ENCODE measurements around the gene FOXD2.

Gene FOXD2

DNA sequence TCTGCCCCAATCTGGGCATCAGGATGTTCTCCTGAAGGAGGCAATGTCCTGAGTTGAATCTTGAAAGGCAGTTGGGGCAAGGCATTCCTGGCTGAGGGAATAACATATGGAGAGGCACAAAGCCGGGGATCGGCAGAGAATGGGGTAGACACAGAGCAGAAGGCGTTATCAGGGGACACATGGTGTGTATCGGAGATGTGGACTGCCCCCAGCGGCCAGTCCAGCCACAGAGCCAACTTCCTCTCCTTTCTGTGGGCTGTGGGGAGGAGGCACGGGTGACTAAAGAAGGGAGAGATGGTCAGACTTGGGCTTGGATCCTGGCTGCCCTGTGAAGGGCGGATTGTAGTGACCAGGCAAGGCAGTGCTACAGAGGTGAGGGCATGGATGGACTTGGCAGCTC lies 32.1 kb downstream of the FOXD2 start:
- Histone ChIP-seq H3K27ac (ENCODE audit: poor library complexity, severe bottlenecking) (no peak overlapping the region), H3K9me3 (ENCODE audit: severe bottlenecking) (no peaks in the 10 kb centered on the region), H3K27me3 (ENCODE audit: insufficient read depth, poor library complexity, severe bottlenecking) (no peaks in the 10 kb centered on the region), H3K36me3 (ENCODE audit: low read depth) (no peaks in the 10 kb centered on the region), H3K4me1 (ENCODE audit: insufficient read depth, poor library complexity, severe bottlenecking) (no peaks in the 10 kb centered on the region), H3K4me3 (ENCODE audit: severe bottlenecking) (no peak overlapping the region)
- TF ChIP-seq, protein P1, sequence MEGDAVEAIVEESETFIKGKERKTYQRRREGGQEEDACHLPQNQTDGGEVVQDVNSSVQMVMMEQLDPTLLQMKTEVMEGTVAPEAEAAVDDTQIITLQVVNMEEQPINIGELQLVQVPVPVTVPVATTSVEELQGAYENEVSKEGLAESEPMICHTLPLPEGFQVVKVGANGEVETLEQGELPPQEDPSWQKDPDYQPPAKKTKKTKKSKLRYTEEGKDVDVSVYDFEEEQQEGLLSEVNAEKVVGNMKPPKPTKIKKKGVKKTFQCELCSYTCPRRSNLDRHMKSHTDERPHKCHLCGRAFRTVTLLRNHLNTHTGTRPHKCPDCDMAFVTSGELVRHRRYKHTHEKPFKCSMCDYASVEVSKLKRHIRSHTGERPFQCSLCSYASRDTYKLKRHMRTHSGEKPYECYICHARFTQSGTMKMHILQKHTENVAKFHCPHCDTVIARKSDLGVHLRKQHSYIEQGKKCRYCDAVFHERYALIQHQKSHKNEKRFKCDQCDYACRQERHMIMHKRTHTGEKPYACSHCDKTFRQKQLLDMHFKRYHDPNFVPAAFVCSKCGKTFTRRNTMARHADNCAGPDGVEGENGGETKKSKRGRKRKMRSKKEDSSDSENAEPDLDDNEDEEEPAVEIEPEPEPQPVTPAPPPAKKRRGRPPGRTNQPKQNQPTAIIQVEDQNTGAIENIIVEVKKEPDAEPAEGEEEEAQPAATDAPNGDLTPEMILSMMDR (IDR thresholded peaks at IDR 0.05; ENCODE audit: poor library complexity, severe bottlenecking), result no peak
- no peak for DNase-seq (ENCODE audit: low spot score)
- no peak for ATAC-seq (ENCODE audit: low read depth)

DNA sequence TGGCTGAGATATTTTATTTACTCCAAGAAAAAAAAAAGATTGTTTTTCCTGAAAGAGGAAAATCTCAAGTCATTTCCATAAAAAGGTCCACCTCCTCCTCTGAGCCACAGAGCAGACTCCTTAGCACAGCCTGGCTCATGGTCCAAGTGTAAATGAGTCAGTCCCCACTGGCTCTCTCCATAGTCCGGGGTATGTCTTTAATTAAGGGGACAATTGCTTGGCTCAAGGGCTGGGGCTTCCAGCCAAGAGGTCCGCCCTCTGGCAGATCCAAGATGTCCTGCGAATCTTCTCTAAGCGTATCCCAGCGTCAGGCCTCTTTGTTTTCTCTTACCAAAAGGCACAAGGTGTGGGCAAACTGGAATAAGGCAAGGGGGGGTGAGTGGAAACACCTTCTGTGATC lies 33.3 kb downstream of the FOXD2 start:
- Histone ChIP-seq H3K27ac (ENCODE audit: poor library complexity, severe bottlenecking) (no peak overlapping the region), H3K9me3 (ENCODE audit: severe bottlenecking) (no peaks in the 10 kb centered on the region), H3K4me3 (ENCODE audit: severe bottlenecking) (no peak overlapping the region), H3K27me3 (ENCODE audit: insufficient read depth, poor library complexity, severe bottlenecking) (no peaks in the 10 kb centered on the region), H3K4me1 (ENCODE audit: insufficient read depth, poor library complexity, severe bottlenecking) (no peaks in the 10 kb centered on the region), H3K36me3 (ENCODE audit: low read depth) (no peaks in the 10 kb centered on the region)
- TF ChIP-seq, protein P1 (IDR thresholded peaks at IDR 0.05; ENCODE audit: poor library complexity, severe bottlenecking), result no peak
- no peak for ATAC-seq (ENCODE audit: low read depth)
- no peak for DNase-seq (ENCODE audit: low spot score)

DNA sequence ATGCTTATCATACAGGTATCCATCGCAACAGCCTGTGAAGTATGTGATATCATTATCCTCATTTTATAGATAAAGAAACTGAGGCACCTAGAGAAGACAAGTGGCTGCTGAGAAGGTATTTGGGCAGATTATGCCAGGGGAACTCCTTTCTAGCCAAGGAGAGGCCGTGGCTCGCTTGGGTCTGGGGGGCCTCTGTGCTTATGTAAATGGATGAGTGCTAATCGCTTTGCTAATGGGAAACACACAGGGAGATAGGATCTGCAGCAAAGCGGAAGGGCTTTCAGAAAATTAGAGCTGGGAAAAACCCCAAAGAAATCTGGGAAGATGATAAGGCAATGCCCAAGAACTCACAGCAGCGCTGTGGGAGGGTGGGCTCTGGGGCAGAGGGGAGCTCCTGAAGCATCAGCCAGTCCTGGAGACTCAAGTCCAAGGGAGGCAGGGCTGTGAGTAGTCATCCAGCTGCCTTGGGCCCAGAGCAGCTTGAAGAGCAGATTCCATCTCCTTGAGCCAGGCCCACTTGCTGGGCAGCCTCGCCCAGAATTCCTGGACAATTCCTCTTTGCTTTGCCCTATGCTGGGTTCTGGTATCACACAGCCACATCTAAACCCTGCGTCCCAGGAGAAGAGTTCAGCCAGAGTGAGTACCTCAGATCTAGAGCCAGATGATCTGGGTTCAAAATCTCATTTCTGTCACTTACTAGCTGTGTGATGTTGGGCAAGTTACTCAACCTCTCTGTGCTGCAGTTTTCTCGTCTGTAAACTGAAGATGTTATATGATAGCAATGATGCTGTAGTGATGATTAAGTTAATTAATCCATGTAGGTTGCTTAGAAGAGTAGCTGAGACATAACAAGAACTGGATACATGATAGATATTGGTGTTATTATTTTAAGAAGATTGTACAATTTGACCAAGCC lies 36.7 kb downstream of the FOXD2 start:
- H3K4me3 ChIP-seq (ENCODE audit: severe bottlenecking), result no peak overlapping the region
- H3K36me3 ChIP-seq (ENCODE audit: low read depth), result no peaks in the 10 kb centered on the region
- ATAC-seq (ENCODE audit: low read depth) (no peak), DNase-seq (ENCODE audit: low spot score) (no peak)
- no peak overlapping the region for H3K27ac ChIP-seq (ENCODE audit: poor library complexity, severe bottlenecking)
- H3K9me3 ChIP-seq (ENCODE audit: severe bottlenecking), result no peaks in the 10 kb centered on the region
- TF ChIP-seq, protein P1 (IDR thresholded peaks at IDR 0.05; ENCODE audit: poor library complexity, severe bottlenecking), result no peak
- H3K27me3 ChIP-seq (ENCODE audit: insufficient read depth, poor library complexity, severe bottlenecking), result no peaks in the 10 kb centered on the region
- H3K4me1 ChIP-seq (ENCODE audit: insufficient read depth, poor library complexity, severe bottlenecking), result peaks cover 8% of the 10 kb centered on the region

DNA sequence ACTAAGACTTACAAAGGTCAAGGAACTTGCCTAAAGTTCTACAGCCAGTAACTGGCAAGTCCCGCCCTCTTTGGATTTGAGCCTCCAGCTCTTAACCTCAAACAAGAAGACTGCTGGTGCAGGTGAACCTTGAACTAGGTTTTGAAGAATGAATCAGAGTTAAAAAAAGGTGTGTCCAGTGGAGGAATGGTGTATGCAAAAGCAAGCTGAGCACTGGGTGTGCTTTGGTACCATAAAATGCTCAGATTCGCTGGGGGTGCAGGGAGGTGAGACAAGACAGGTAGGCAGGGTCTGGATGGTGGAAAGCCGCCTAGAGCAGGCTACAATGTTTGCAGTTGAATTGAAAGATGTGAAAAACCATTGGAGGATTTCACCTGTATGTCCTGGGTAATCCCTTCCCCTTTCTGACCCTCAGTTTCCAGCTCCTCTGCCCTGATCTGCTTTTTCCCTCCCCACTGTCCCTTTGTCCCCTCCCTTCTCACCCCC lies 39.8 kb downstream of the FOXD2 start:
- no peak for DNase-seq (ENCODE audit: low spot score)
- Histone ChIP-seq H3K4me1 (ENCODE audit: insufficient read depth, poor library complexity, severe bottlenecking) (peaks cover 13% of the 10 kb centered on the region), H3K36me3 (ENCODE audit: low read depth) (no peaks in the 10 kb centered on the region), H3K27me3 (ENCODE audit: insufficient read depth, poor library complexity, severe bottlenecking) (no peaks in the 10 kb centered on the region), H3K4me3 (ENCODE audit: severe bottlenecking) (no peak overlapping the region), H3K9me3 (ENCODE audit: severe bottlenecking) (no peaks in the 10 kb centered on the region), H3K27ac (ENCODE audit: poor library complexity, severe bottlenecking) (peak overlapping the region; percentile 45)
- peak; percentile 44 for ATAC-seq (ENCODE audit: low read depth)
- TF ChIP-seq, protein P1 (IDR thresholded peaks at IDR 0.05; ENCODE audit: poor library complexity, severe bottlenecking), result no peak

DNA sequence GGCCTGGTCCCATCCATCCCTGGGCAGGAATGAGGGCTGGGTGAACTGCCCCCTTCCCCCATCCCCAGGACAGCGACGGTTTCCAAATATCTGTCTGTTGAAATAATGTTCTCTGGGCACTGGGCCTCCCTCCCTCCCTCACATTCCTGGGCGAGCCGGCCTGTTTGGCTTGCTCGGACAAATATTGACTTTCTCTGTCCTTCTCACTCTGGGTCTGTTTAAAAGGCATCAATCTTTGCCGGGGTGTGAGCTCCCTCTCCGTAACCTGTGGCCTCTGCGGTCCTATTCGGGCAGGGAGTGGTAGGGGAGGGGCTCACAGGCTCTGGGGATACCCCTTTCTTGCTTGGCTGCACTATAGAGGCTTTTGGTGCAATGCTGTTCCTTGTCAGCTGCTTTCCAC lies 40.2 kb downstream of the FOXD2 start:
- ATAC-seq (ENCODE audit: low read depth), result peak; percentile 82
- TF ChIP-seq, protein P1 (IDR thresholded peaks at IDR 0.05; ENCODE audit: poor library complexity, severe bottlenecking), result no peak
- peak overlapping the region; percentile 45 for H3K27ac ChIP-seq (ENCODE audit: poor library complexity, severe bottlenecking)
- no peak for DNase-seq (ENCODE audit: low spot score)
- H3K4me1 ChIP-seq (ENCODE audit: insufficient read depth, poor library complexity, severe bottlenecking), result peaks cover 13% of the 10 kb centered on the region
- H3K9me3 ChIP-seq (ENCODE audit: severe bottlenecking), result no peaks in the 10 kb centered on the region
- no peak overlapping the region for H3K4me3 ChIP-seq (ENCODE audit: severe bottlenecking)
- H3K36me3 ChIP-seq (ENCODE audit: low read depth), result no peaks in the 10 kb centered on the region
- no peaks in the 10 kb centered on the region for H3K27me3 ChIP-seq (ENCODE audit: insufficient read depth, poor library complexity, severe bottlenecking)
